Measurements from ENCODE around the gene TBRG4.

The TBRG4 gene

DNA sequence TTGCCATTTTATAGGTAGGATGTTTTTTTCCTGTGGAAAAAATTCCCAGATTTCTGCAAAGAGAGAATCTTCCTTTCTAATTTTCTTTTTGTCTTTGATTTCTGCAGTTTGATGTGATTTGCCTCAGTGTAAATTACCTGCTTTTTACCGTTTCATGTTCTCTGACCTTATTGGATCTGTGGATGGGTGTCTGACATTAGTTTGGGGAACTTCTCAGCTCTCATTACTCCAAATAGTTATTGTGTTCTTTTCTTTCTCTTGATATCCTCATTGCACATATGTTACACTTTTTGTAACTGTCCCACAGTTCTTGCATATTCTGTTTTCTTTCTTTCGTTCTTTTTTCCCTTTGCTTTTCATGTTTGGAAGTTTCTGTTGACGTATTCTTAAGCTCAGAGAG, 51.2 kb downstream of the TBRG4 start:
- no peak for DNase-seq (ENCODE audit: low read depth in 1 of 2, low spot score in 1 of 2)

DNA sequence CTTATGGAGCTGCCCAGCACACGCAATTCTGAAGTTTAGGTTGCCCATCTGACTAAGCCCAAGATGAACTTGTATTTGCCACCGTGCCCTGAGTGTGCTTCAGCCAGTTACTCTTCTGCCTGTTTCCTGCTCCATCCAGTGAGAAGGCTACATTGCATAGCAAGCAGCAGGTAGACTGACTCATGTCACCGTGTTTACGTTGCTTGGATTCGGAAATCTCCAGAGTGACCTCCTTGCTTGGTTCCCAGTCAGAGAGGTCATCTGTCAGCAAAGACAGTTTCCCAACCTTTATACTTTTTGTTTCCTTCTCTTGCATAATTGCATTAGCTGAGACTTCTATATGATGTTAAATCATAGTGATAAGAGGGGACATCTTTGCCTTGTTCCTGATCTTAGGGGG, 53.6 kb downstream of the TBRG4 start:
- no peak for DNase-seq (ENCODE audit: low read depth in 1 of 2, low spot score in 1 of 2)

GRCh38 chr7:45055594-45056219, 55.8 kb downstream of the TBRG4 start:
- DNase-seq (ENCODE audit: low read depth in 1 of 2, low spot score in 1 of 2): no peak

- no peak for DNase-seq (ENCODE audit: low read depth in 1 of 2, low spot score in 1 of 2)
Measured at GRCh38 chr7:45055016-45055415, 56.5 kb downstream of the TBRG4 start.

DNA sequence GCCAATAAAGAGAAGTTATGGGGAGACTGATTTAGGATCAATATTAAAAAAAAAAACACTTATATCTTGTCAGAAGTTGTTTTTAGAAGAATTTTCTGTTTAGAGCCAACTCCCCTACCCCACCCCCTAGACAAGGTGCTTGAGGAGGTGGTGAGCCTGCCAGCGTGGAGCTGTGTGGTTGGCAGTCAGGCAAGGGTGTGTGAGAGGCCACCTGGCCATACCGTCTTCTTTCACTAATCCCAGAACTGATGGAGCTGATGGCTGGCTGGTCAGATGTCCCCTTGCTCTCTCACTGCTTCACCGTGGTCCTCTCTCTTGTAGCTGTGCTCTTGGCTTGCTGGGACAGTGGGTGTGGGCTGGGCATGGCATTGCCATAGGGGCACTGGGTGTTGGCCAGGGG, 57.1 kb downstream of the TBRG4 start:
- DNase-seq (ENCODE audit: low read depth in 1 of 2, low spot score in 1 of 2): no peak

DNA sequence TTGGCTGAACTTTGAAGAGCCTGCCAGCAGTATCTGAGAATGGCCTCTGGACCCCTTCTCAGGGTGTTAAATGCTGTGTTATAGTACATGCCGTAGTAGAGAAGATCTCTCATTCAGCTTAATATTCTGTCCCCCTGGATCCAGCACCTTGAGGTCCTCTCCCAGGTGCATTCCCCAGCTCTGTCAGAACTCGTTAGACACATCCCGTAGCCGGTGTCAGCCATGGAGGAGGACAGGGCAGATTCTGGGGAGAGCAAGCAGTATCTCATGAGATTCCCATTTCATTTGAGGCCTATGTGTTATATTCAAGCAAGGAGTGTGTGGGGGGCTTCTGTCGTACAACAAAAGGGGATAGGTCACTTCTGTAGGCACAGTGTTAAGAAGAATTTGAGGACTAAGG, 57.6 kb downstream of the TBRG4 start:
- no peak for DNase-seq (ENCODE audit: low read depth in 1 of 2, low spot score in 1 of 2)

DNA sequence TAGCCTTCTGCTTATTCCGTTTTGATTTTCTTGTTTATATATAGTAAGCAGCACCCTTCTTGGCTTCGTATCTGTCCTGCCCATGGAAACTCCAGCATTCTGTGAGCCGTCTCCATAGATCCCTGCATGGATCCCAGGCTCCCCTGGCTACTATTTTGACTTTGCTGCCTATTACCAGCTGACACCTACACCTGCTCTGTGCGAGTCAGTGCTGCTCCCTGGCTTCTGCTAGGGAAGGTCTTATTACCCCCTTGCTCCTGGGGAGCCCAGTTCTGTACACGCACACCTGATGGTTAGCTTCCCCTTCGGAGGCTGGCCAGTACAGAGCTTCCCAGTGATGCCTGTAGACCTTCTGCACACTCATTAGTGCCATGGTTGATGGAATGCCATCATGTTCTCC, 58.1 kb downstream of the TBRG4 start:
- DNase-seq (ENCODE audit: low read depth in 1 of 2, low spot score in 1 of 2): no peak

- no peak for DNase-seq (ENCODE audit: low read depth in 1 of 2, low spot score in 1 of 2)
Measured at GRCh38 chr7:45052011-45052410, 59.5 kb downstream of the TBRG4 start.

DNA sequence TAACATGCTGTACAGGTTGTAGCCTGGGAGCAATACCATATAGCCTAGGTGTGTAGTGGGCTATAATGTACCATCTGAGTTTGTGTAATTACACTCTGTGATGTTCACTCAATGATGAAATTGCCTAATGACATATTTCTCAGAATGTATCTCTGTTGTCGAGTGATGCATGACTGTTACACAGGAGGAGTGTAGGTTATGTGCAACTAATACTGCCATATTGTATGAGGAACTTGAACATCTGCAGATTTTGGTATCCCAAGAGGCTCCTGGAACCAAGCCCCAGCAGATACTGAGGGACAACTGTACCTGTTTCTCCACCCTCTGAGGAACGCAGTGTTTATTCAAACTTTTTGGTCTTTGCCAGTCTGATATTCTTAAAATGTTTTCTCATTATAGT, 61.3 kb downstream of the TBRG4 start:
- no peak for DNase-seq (ENCODE audit: low read depth in 1 of 2, low spot score in 1 of 2)
